Islet precursor cell (in vitro differentiated cells): ENCODE measurements around the gene FBXW5.

Experiments used
- DNase-seq: peaks from one replicate; pipeline ENCODE4 v3.0.0-alpha.2; 2018

FBXW5 gene

DNA sequence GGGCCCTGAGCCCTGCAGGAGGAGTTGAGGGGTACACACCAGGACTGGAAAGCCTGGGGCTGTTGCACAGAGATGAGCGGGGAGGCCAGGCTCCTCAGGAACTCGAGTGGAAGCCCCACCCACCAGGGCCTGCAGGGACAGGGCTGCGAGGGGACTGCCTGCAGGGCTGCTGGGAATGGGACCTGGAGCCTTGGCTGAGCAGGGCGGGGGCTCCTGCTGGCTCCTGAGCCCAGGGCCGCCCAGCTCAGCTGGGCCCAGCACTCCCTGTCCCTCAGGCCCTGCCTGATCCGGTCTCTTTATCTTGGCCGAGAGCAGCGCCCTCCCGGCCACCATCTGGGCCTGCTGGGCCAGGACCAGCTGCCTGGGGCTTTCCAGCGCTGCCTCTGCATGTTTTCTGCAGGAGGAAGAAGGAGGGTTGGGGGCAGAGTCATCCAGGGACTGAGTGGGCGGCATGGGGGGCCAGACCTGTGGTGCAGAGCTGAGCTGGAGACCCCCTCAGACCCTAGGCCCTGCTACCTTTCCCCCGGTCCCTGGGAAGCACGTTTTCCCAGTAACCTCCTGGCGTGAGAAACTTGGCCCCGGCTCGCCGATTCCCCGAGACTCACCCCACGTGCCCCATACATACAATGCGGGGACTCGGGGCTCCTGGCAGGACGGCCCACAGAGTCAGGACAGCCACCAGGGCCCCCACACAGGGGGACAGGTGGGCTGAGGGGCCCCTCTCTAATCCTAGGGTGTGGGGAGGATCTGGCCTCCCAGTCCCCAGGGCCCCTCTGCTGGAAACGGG lies 16.9 kb upstream of the FBXW5 start:
- DNase-seq, result no peak

DNA sequence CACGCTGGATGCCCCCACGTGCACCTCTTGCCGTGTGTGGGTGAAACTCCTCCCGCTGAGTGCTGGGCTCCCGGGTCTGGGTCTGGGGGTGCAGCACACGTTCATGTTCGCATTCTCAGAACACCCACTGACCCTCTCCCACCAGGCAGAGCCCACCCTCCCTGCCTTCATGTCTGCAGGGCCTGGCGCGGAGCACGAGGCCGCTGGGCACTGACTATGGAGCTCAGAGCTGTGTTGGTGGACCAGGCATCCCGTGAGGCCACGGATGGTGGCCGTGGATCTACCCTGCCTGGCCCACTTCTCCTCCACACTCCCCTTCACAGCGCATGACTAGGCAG lies 16.4 kb upstream of the FBXW5 start:
- no peak for DNase-seq

DNA sequence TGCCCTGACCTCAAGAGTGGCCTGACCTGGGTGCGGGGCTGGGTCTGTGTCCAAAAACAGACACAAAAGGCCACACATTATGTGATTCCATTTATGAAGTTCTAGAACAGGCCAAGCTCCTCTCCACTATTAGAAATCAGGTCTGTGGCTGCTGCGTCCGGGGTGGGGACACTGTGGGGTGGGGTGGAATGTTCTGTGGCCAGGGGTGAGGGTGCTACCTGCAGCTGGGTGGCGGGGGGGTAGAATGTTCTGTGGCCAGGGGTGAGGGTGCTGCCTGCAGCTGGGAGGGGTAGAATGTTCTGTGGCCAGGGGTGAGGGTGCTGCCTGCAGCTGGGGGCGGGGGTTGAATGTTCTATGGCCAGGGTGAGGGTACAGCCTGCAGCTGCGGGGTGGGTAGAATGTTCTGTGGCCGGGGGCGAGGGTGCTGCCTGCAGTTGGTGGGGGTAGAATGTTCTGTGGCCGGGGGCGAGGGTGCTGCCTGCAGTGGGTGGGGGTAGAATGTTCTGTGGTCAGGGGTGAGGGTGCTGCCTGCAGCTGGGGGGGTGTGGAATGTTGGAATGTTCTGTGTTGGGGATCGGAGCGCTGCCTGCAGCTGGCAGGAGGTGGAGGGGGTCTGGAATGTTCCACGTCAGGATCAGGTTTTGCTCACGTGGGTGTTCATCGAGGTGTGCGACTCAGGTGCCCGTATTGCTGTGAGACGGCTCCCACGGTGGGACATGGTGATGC lies 15.8 kb upstream of the FBXW5 start:
- no peak for DNase-seq

DNA sequence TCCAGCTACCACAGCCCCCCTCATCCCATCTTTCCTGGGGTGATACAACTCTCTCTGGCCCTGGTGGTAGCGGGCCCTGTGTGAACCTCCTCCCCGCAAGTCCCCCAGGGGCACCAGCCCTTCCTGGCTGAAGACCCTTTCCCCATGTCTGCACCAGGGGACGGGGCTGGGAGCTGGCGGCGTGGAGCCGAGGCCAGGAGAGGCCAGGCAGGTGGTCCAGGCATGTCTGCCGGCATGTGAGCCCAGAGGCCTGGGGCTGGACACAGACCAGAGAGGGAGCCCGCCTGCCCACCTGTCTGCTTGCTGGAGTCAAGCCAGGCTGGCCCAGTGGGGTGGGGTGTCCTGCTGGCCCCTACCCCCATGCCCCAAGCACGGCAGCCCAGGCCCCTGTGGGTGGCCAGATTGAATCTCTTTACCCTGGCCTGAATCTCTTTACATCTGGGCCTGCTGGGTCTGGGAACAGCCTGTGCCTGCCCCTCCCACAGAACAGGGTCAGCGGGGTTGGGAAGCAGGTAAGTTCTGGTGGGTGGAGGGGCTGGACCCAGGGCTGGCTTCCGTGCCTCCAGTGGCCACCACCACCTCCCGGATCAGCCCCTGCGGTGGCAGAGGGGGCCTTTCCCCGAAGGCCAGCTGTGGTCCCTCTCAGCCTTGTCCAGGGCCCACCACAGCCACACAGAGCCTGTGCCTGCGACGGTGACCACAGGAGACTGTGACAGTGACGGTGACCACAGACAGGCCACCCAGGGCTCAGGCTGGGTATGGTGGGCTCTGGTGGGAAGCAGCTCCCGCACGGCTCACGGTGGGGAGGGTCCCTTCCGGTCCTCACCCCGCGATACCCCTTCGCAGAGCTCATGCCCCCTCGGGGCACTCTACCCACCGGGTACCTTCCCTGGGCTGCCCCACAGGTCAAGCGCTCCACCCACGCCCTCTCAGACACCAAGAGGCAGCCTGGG lies 14.6 kb upstream of the FBXW5 start:
- no peak for DNase-seq

DNA sequence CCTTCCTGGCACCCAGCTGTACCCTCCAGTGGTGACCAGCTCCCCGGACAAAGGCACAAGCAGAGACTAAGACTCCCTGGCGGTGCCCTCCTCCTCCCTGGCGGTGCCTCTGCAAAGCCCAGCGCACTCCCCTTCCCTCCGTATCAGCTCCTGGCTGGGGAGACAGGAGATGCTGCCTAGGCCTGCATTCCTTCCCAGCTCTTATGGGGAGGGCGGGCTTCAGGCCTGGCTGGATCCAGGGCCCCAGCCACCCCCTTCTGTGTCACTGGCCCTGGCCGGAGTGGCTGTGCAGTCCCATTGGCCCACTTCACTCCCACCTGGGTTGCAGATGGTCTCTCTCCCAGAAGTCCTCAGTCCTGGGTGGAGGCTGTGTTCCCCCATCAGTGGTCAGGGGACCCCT lies 13.9 kb upstream of the FBXW5 start:
- no peak for DNase-seq

DNA sequence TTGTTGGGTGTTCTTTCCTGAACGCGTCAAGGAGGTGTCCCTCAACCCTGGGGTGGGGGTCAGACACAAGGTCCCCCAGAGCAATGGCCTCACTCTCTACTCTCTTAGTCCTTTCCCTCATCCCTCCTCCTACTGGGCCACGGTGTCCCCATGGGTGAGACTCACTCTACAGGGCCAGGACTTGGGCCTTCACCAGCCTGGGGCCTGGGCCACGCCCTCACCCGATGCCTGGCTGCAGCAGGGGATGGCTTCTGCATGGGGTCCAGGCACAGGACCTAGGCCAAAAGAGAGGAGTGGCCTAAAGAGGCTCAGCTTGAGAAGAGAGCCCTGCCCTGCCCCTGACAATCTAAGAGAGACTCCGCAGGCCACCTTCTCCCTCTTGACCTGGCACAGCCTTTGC lies 13.4 kb upstream of the FBXW5 start:
- no peak for DNase-seq

DNA sequence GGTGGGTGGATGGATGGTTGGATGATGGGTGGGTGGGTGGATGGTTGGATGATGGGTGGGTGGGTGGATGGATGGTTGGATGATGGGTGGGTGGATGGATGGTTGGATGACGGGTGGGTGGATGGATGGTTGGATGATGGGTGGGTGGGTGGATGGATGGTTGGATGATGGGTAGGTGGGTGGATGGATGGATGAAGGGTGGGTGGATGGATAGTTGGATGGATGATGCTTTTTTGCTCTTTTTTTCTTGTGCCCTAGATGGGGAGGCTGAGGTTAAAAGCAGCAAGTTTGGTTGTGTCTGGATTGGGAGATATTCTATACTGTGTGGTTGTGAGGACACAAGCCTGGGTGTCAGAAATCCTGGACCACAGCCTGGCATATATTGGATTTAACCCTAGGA lies 12.9 kb upstream of the FBXW5 start:
- no peak for DNase-seq

DNA sequence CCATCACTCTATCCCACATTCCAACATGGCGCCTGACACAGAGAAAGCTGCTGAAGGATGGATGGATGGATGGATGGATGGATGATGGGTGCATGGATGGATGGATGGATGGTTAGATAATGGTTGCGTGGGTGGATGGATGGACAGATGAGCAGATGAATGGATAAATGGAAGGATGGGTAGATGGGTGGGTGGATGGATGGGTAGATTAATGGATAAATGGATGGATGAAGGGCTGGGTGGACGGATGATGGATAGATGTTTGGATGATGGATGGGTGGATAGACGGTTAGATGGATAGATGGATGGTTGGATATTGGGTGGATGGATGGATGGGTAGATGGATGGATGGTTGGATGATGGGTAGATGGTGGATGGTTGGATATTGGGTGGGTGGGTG lies 12.1 kb upstream of the FBXW5 start:
- no peak for DNase-seq

DNA sequence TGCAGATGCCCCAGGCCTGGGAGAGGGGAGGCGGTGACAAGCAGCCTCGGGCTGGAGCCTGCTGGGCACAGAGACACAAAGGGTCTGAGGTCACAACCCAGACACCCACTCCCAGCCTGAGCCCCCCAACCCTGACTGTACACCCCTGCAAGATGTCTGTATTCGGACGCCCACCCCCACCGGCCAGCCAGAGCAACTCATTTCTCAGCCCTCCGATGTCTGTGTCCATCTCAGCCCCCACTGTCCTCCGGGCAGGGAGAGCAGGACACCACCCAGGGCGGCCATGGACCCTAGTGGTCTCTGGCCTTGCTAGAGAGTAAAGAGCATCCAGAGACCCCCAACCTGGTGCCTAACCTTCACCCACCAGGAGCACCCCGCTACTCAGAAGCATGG lies 11.4 kb upstream of the FBXW5 start:
- DNase-seq, result no peak

DNA sequence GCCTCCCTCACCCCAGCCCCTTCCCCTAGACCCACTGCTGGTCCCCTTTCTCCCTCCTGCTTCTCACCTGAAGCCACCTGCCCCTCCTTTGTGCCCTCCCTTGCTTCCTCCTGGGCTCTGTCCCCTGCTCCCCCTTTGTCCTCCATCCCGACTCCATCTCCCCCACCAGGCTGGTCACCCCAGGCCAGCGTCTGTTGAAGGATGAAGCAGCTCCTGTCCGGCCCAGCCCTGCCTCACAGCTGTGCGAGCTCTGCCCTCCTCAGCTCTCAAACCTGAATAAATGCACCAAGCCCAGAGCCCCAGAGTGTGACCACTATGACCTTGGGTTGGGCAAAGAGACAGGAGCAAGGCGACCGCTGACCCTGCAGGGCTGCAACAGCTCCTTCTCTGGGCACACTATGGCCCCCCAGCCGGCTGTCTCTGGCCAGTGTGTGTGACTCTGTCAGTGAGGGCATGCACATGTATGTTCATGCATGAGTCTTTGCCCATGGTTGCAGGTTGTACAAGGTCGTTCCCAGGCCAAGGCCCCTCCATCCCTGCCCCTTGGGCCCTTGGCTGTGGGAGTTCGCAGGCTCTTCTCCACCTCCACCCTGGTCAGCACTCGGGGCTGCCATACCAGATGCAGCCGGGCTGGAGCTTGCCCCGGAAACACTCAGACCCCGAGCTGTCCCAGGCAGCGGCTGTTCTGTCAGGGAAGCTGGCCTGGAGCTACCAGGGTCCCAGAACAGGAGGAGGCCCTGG lies 10.8 kb upstream of the FBXW5 start:
- DNase-seq, result no peak

DNA sequence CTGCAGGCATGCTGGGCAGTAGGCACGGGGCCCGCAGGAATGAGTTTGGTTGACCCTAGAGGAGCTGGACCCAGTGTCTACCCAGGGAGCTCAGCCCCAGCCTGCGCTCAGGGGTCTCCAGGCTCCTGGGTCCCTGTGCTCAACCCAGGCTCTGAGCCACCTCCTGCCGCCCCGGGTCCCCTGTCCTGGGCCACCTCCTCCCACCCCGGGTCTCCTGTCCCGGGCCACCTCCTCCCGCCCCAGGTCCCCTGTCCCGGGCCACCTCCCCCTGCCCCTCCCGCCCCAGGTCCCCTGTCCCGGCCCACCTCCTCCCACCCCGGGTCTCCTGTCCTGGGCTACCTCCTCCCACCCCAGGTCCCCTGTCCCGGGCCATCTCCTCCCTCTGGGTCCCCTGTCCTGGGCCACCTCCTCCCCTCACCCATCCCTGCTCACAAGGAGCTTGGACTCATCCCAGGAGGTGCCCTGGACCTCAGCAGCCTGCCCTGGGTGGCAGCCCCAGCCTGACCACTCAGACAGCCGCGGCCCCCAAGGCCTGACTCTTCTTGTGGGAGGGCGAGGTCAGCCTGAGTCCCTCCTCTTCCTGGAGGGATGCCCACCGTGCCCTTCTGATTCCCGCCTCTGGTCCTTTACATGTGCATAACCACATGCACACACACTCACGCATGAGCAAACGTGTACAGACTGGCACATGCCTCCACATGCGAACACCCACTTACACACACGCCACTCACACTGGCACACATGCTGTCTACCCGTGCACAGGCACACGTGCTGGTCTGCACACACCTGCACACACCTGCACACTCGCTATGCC lies 9.9 kb upstream of the FBXW5 start:
- DNase-seq, result no peak

DNA sequence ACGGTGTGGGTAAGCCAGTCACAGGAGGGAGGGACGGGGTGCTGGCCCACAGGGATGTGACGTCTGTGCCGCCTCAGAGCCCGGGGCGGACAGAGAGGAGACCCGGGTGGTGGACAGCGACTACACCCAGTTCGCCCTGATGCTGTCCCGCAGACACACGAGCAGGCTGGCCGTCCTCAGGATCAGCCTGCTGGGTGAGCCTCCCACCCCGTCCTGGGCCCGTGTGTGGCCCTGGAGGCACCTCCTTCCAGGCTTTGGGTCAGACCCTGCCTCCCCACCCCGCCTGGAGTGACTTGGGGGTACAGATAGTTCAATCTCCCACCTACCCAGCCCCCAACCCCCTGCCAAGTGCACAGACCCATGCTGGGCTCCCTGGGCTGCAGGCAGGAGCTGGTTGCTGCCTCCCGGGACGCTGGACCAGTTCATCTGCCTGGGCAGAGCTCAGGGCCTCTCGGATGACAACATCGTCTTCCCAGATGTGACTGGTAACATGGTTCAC lies 9.3 kb upstream of the FBXW5 start:
- no peak for DNase-seq

DNA sequence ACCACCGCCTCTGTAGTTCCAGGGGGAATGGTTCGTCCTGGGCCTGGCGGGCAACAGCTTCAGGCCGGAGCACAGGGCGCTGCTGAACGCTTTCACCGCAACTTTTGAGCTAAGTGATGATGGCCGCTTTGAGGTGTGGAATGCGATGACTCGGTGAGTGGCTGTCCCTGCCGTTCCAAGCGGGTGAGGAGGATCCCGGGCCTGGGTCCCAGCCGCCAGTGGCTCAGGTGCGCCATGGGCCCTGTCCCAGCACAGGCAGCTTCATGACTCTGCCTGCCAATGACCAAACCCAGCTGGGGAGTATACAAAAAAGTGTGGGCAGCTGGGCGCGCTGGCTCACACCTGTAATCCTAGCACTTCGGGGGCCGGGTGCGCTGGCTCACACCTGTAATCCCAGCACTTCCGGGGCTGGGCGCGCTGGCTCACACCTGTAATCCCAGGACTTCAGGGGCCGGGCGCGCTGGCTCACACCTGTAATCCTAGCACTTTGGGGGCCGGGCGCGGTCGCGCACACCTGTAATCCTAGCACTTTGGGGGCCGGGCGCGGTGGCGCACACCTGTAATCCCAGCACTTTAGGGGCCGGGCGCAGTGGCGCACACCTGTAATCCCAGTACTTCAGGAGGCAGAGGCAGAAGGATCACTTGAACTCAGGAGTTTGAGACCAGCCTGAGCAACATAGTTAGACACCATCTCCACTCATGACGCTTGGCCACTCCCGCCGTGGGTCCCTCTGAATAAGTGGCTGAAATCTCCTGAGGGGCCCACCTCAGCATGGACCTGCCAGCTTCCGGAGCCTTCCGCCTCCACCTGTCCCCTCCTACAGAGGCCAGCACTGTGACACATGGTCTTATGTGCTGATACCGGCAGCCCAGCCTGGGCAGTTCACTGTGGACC lies 8.6 kb upstream of the FBXW5 start:
- DNase-seq, result no peak

DNA sequence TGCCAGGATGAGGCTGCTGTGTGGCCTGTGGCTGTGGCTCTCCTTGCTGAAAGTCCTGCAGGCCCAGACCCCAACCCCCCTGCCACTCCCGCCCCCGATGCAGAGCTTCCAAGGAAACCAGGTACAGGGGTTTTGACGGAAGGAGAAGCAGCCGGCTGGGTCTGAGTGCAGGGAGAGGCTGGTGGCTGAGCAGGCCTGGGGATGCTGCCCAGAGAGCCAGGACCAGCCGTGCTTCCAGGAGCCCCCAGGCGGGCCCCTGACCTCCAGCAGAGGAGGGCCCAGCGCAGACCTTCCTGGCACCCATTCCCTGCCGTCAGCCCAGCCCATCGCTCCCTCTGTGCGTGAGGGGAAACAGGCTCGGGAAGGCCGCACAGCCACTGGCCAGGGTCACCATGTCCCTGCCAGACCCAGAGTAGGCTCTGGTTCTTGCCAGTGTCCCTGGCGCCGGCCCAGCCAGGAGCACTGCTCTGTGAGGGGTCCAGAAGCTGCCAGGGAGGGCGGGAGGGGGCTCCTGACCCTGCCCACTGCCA lies 7.8 kb upstream of the FBXW5 start:
- no peak for DNase-seq

DNA sequence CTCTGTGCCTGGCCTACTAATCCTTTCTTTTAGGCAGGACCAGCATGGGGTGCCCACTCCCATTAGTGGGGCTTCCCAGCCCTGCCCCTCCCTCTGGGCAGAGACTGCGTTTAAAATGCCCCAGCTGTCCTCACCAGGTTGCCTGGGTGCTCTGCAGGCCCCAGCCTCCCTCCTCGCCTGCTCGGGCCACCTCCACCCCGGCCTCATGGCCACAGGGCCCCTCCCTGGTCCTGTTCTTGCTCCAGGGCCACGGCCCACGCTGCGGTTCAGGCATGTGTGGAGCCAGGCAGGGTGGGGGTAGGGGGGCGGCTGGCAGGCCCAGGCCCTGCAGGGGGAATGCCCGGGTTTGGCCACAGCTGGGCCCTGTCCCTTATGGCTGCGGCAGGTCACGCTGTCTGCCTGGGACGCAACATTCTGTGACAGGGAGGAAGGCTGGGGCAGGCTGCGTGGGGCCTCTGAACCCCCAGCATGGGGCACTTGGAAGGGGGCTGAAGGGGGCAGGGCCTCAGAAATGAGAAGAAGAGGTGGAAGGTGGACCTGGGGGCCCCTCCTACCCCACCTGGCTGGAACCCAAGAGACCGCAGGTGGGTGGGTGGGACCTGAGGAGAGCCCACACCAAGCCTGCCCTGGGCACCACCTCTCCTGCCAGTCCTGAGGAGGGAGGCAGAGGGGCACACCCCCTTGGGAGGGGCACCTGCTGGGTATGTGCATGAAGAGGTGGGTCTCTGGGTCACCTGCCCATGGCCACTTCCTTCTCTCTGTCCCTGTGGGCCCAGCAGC lies 7.2 kb upstream of the FBXW5 start, which contains the start of gene LCN12:
LCN12 (plus strand) TSS at position 733 of the 780 bp plus-strand sequence. CDS start 55 bp downstream, outside the sequence.
- no peak for DNase-seq

DNA sequence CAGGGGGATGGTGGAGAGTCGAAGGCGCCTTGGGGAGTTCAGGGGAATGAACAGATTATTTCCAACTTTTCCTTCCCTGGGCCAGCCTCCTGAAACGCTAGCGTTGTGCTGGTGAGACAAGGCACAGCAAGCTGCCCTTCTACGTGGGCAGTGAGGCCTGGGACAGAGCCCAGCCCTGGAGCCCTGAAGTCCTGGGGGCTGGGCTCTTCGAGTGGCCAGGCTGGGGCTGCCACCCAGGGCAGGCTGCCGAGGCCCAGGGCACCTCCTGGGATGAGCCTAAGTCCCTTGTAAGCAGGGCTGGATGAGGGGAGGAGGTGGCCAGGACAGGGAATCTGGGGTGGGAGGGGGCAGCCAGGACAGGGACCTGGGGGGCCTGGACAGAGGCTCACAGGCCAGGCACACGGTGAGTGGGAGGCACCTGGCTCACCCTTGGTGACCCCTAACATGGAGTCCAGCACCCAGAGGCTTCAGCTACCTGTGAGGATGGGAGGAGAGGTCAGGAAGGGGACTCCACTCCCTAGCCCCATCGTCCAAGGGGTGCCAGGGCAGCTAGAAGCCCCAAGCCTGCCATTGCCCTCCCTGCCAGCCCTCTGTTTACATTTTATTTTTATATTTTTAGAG lies 6.2 kb upstream of the FBXW5 start:
- DNase-seq, result no peak

DNA sequence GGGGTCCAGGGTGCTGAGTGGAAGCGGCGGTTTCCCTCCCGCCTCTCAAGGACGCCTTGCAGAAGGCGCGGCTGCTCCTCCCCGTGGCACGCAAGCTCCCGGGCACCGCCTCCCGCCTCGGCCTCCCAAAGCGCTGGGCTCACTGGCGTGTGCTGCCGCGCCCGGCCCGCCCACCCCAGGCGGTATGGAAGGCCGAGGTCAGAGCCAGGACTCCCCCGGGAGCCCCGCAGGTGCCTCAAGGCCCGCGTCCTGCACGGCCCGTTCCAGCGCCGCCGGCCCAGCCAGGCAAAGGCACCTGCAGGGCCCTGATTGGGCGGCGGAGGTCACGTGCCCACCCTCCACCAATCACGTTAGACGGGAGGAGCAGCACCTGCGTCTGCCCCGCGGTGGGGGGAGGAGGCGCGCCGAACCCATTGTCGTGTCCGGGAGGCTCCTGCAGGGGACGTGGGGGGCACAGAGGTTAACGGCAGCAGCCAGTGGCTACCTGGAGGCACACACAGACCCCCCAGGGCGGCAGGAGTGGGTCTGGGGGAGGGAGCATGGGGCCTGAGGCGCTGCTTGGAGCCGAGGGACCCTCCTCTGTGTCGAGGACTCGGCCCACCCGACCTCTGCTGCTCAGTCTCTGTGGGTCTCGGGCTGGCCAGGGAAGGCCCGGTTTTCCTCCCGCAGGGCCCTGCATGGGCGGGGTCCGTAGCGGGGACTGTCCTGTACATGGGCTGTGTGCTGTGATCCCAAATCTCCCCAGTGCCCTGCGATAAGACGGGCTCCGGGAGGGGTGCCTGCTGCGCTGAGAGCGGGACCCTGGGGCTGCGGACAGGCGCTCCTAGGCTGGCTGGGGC lies 5.5 kb upstream of the FBXW5 start:
- DNase-seq, result peak; percentile 96

DNA sequence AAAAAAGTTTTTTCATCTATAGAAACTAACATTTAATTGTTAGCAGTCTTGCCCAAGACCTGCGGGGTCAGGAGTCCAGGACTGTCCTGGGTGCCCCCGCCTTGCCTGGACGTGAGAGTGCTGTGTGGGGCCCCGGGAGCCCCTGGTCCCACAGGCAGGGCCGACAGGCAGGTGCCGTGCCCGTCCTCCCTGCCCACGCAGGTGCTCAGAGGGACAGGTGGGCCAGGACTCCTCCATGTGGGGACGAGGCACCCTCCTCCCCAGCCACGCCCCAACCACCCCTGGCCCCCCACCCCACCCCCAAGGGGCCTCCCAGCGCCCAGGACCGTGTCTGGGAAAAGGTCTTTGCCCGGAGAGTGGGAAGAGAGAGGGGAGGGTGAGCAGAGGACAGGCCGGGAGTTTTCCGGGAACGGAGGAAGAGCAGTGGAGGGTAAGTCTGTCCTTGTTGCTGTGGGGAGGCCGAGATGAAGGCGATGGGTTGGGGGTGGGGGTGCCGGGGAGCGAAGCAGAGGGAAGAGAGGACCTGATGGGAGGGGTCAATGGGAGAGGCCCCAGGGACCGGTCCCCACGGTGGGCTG lies 4.8 kb upstream of the FBXW5 start:
- no peak for DNase-seq
